K562 (cell line): ENCODE results near the gene RFPL4A. TPM values are rescaled to one million over a fixed set of nuclear protein-coding genes. Genes with fewer than 3 reads are reported as not detected.

Experiments used
- ARID1B ChIP-seq: fragments of 450-650 bp; IDR thresholded peaks from 2 replicates; pipeline ENCODE4 v1.6.1; 2016; ENCODE audit warnings: antibody characterized with exemption, mild to moderate bottlenecking, inconsistent platforms
- CREM ChIP-seq: IDR thresholded peaks from 2 replicates; pipeline ENCODE4 v1.6.1; 2014; ENCODE audit warnings: antibody characterized with exemption, low read depth
- KAT8 ChIP-seq: fragments of 450-650 bp; IDR thresholded peaks from 2 replicates; pipeline ENCODE4 v1.6.1; 2016; ENCODE audit warnings: low read depth, mild to moderate bottlenecking
- MEF2A ChIP-seq: IDR thresholded peaks from 2 replicates; pipeline ENCODE4 v1.6.1; 2011; ENCODE audit warnings: low read depth, mild to moderate bottlenecking, low read length, moderate library complexity; ENCODE audit not compliant: control insufficient read depth
- NCOA4 ChIP-seq: fragments of 450-650 bp; IDR thresholded peaks from 2 replicates; pipeline ENCODE4 v1.6.1; 2018; ENCODE audit warnings: mild to moderate bottlenecking; ENCODE audit not compliant: partially characterized antibody
- RFX5 ChIP-seq: IDR thresholded peaks from 2 replicates; pipeline ENCODE4 v1.6.1; 2011; ENCODE audit warnings: low read depth, mild to moderate bottlenecking, improper control_type of control experiment, low read length
- SMC3 ChIP-seq: conservative IDR thresholded peaks from 2 replicates; pipeline ENCODE4 v1.6.1; 2011; ENCODE audit warnings: low read depth, low read length, improper control_type of control experiment; ENCODE audit not compliant: insufficient read depth
- SRSF9 ChIP-seq: fragments of 200-400 bp; formaldehyde crosslinking; IDR thresholded peaks from 2 replicates; pipeline ENCODE4 v1.6.1; 2017; ENCODE audit warnings: low read depth, low read length, borderline replicate concordance
- ZNF696 ChIP-seq: fragments of 250-450 bp; sonication (Bioruptor Pico); conservative IDR thresholded peaks from 2 replicates; pipeline ENCODE4 v1.4.0; 2020; ENCODE audit warnings: mild to moderate bottlenecking, moderate library complexity
- polyA plus RNA-seq, 8 experiments: library from polyadenylated mRNA; depleted of rRNA in 4 of 8; stranded (reverse) in 5 of 8; unstranded in 3 of 8; fragments of >200 nt; fragmentation: Nextera tagmentation in 2 of 8; fragmentation: Illumina TruSeq in 1 of 8; extraction: Ambion mirVana in 2 of 8; extraction: Trizol in 1 of 8; gene quantifications; 2 replicates each; pipeline versions ENCODE4 v1.2.1 to v1.2.3, GENCODE V29; 2011 to 2014; ENCODE audit warnings: inconsistent platforms in 1 of 8, missing spikeins in 1 of 8
- total RNA-seq, 7 experiments: library from RNA; depleted of rRNA in 6 of 7; stranded (reverse); fragments of >200 nt in 6 of 7; fragmentation: Illumina TruSeq in 2 of 7; extraction: Trizol in 2 of 7; gene quantifications; 2 replicates each; pipeline versions ENCODE4 v1.2.1 to v1.2.3, GENCODE V29; 2011 to 2021; ENCODE audit warnings: low replicate concordance in 1 of 7
- TF ChIP-seq, protein P1 (sequence below), 2 experiments: fragments of 450-650 bp; formaldehyde crosslinking in 1 of 2; IDR thresholded peaks; 2 replicates each; pipeline versions ENCODE4 v1.4.0 to v1.6.1; 2014 to 2020; ENCODE audit warnings: mild to moderate bottlenecking in 2 of 2, borderline replicate concordance in 1 of 2, low read depth in 1 of 2
- TF ChIP-seq, protein P2 (sequence below): fragments of 450-650 bp; IDR thresholded peaks from 2 replicates; pipeline ENCODE4 v1.7.1; 2018; ENCODE audit warnings: mild to moderate bottlenecking, low read depth; ENCODE audit not compliant: partially characterized antibody
- TF ChIP-seq, protein P3 (sequence below), 3 experiments: IDR thresholded peaks in 2 of 3; conservative IDR thresholded peaks in 1 of 3; 2 replicates each; pipeline ENCODE4 v1.5.1; 2011 to 2012; ENCODE audit warnings: low read length in 3 of 3, mild to moderate bottlenecking in 3 of 3, control low read depth in 2 of 3, improper control_type of control experiment in 1 of 3, inconsistent platforms in 1 of 3, low read depth in 1 of 3, mixed read lengths in 1 of 3, moderate library complexity in 1 of 3; ENCODE audit not compliant: insufficient read depth in 2 of 3

Gene RFPL4A
- total and polyA plus RNA-seq, 9 of the 15 experiments (the other 6 are each of a cell fraction or from before 2014, with no cell fraction given) = 0.13 to 1.1 (median 0.23) TPM; not detected in 1

DNA sequence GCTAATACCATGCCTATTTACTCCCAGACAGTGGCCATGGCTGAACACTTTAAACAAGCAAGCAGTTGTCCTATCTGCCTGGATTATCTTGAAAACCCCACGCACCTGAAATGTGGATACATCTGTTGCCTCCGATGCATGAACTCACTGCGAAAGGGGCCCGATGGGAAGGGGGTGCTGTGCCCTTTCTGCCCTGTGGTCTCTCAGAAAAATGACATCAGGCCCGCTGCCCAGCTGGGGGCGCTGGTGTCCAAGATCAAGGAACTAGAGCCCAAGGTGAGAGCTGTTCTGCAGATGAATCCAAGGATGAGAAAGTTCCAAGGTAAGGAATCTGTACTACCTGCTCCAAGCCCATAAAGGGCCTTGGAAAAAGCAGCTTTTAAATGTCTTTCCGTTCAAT, 18.6 kb downstream of the RFPL4A start (continued):
- TF ChIP-seq, protein P1, sequence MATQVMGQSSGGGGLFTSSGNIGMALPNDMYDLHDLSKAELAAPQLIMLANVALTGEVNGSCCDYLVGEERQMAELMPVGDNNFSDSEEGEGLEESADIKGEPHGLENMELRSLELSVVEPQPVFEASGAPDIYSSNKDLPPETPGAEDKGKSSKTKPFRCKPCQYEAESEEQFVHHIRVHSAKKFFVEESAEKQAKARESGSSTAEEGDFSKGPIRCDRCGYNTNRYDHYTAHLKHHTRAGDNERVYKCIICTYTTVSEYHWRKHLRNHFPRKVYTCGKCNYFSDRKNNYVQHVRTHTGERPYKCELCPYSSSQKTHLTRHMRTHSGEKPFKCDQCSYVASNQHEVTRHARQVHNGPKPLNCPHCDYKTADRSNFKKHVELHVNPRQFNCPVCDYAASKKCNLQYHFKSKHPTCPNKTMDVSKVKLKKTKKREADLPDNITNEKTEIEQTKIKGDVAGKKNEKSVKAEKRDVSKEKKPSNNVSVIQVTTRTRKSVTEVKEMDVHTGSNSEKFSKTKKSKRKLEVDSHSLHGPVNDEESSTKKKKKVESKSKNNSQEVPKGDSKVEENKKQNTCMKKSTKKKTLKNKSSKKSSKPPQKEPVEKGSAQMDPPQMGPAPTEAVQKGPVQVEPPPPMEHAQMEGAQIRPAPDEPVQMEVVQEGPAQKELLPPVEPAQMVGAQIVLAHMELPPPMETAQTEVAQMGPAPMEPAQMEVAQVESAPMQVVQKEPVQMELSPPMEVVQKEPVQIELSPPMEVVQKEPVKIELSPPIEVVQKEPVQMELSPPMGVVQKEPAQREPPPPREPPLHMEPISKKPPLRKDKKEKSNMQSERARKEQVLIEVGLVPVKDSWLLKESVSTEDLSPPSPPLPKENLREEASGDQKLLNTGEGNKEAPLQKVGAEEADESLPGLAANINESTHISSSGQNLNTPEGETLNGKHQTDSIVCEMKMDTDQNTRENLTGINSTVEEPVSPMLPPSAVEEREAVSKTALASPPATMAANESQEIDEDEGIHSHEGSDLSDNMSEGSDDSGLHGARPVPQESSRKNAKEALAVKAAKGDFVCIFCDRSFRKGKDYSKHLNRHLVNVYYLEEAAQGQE (IDR thresholded peaks at IDR 0.05; ENCODE audit: borderline replicate concordance) = peak; percentile 29; the same call in 1 of the 2 replicates
- TF ChIP-seq, protein P1 (CRISPR knock-in tag; IDR thresholded peaks at IDR 0.05; ENCODE audit: low read depth) = no peak
- no peak for TF ChIP-seq SRSF9
- TF ChIP-seq, protein P2, sequence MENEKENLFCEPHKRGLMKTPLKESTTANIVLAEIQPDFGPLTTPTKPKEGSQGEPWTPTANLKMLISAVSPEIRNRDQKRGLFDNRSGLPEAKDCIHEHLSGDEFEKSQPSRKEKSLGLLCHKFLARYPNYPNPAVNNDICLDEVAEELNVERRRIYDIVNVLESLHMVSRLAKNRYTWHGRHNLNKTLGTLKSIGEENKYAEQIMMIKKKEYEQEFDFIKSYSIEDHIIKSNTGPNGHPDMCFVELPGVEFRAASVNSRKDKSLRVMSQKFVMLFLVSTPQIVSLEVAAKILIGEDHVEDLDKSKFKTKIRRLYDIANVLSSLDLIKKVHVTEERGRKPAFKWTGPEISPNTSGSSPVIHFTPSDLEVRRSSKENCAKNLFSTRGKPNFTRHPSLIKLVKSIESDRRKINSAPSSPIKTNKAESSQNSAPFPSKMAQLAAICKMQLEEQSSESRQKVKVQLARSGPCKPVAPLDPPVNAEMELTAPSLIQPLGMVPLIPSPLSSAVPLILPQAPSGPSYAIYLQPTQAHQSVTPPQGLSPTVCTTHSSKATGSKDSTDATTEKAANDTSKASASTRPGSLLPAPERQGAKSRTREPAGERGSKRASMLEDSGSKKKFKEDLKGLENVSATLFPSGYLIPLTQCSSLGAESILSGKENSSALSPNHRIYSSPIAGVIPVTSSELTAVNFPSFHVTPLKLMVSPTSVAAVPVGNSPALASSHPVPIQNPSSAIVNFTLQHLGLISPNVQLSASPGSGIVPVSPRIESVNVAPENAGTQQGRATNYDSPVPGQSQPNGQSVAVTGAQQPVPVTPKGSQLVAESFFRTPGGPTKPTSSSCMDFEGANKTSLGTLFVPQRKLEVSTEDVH = no peak
- no peak for TF ChIP-seq NCOA4
- TF ChIP-seq MEF2A = no peak
- TF ChIP-seq SMC3 = 0 out of 2 replicates have a peak, but pooled peaks have one; percentile 28
- no peak for TF ChIP-seq ARID1B
- no peak for TF ChIP-seq KAT8
- 0 out of 2 replicates have a peak, but pooled peaks have one; percentile 5 for TF ChIP-seq CREM
- TF ChIP-seq, protein P3, sequence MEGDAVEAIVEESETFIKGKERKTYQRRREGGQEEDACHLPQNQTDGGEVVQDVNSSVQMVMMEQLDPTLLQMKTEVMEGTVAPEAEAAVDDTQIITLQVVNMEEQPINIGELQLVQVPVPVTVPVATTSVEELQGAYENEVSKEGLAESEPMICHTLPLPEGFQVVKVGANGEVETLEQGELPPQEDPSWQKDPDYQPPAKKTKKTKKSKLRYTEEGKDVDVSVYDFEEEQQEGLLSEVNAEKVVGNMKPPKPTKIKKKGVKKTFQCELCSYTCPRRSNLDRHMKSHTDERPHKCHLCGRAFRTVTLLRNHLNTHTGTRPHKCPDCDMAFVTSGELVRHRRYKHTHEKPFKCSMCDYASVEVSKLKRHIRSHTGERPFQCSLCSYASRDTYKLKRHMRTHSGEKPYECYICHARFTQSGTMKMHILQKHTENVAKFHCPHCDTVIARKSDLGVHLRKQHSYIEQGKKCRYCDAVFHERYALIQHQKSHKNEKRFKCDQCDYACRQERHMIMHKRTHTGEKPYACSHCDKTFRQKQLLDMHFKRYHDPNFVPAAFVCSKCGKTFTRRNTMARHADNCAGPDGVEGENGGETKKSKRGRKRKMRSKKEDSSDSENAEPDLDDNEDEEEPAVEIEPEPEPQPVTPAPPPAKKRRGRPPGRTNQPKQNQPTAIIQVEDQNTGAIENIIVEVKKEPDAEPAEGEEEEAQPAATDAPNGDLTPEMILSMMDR (IDR thresholded peaks at IDR 0.05 in 2 of 3, conservative IDR thresholded peaks at IDR 0.05 in 1 of 3; ENCODE audit: insufficient read depth in 2 of 3, low read depth in 1 of 3, low read length in 3 of 3) = peak; percentile 69 to 83 (median 73)
- TF ChIP-seq RFX5 = no peak
- no peak for TF ChIP-seq ZNF696 (CRISPR knock-in tag)
- TF ChIP-seq, all 486 proteins: peak for 5
